Measurements from ENCODE around the gene INTS1. TPM values are rescaled to one million over a fixed set of nuclear protein-coding genes. Genes with fewer than 3 reads are reported as not detected.

INTS1 gene
- total RNA-seq, 4 donors from 2014 or later, result 45.9 to 70.6 (median 60.3) TPM

GRCh38 chr7:1439373-1440363, 64.5 kb downstream of the INTS1 start:
- TF ChIP-seq CTCF (IDR thresholded peaks at IDR 0.05) (no peak), POLR2A (IDR thresholded peaks at IDR 0.05) (no peak)
- no peak overlapping the region for H3K4me3 ChIP-seq (ENCODE audit: low read depth, poor library complexity, severe bottlenecking)
- DNase-seq (ENCODE audit: low spot score in 2 of 2), result no peak
- intact Hi-C loops (cut with DNase I; ENCODE audit: low total_unique reads), result no loop called here
- WGBS, 2 donors, result 92 to 96% methylated on average over 24 to 30 of the region's 31 CpGs

- H3K4me3 ChIP-seq (ENCODE audit: low read depth, poor library complexity, severe bottlenecking), result no peak overlapping the region
- 86 to 87% methylated on average over 10 to 15 of the region's 15 CpGs for WGBS, 2 donors
- TF ChIP-seq POLR2A (IDR thresholded peaks at IDR 0.05), result no peak
- TF ChIP-seq CTCF (IDR thresholded peaks at IDR 0.05), result no peak
- no peak for DNase-seq (ENCODE audit: low spot score in 2 of 2)
- intact Hi-C loops (cut with DNase I; ENCODE audit: low total_unique reads), result no loop called here
These were observed 65.4 kb downstream of the INTS1 start for GRCh38 chr7:1438821-1439220.

GRCh38 chr7:1438208-1438607, 66.0 kb downstream of the INTS1 start:
- intact Hi-C loops (cut with DNase I; ENCODE audit: low total_unique reads), result no loop called here
- no peak for TF ChIP-seq POLR2A (IDR thresholded peaks at IDR 0.05)
- TF ChIP-seq CTCF (IDR thresholded peaks at IDR 0.05), result no peak
- H3K4me3 ChIP-seq (ENCODE audit: low read depth, poor library complexity, severe bottlenecking), result no peak overlapping the region
- 89 to 95% methylated on average over 9 of the region's 10 CpGs for WGBS, 2 donors
- no peak for DNase-seq (ENCODE audit: low spot score in 2 of 2)

GRCh38 chr7:1437155-1437880, 66.9 kb downstream of the INTS1 start:
- H3K4me3 ChIP-seq (ENCODE audit: low read depth, poor library complexity, severe bottlenecking), result no peak overlapping the region
- 90 to 94% methylated on average over 31 to 43 of the region's 43 CpGs for WGBS, 2 donors
- intact Hi-C loops (cut with DNase I; ENCODE audit: low total_unique reads), result no loop called here
- no peak for DNase-seq (ENCODE audit: low spot score in 2 of 2)
- TF ChIP-seq CTCF (IDR thresholded peaks at IDR 0.05) (no peak), POLR2A (IDR thresholded peaks at IDR 0.05) (no peak)

GRCh38 chr7:1436608-1437007, 67.6 kb downstream of the INTS1 start:
- no peak for DNase-seq (ENCODE audit: low spot score in 2 of 2)
- intact Hi-C loops (cut with DNase I; ENCODE audit: low total_unique reads), result no loop called here
- 93 to 94% methylated on average over 20 of the region's 20 CpGs for WGBS, 2 donors
- H3K4me3 ChIP-seq (ENCODE audit: low read depth, poor library complexity, severe bottlenecking), result no peak overlapping the region
- TF ChIP-seq POLR2A (IDR thresholded peaks at IDR 0.05), result no peak
- TF ChIP-seq CTCF (IDR thresholded peaks at IDR 0.05), result no peak
